WTC11 (cell line): ENCODE measurements around the gene KLHL29. TPM values are rescaled to one million over a fixed set of nuclear protein-coding genes. Genes with fewer than 3 reads are reported as not detected.

Source experiments
- ATAC-seq: fragments of 200-7000 bp; cut with Tn5 transposase; 2 replicates; pipeline ENCODE4 v1.10.0; 2021; ENCODE audit warnings: mild to moderate bottlenecking, moderate library complexity
- CTCF ChIA-PET: fragments of 300-600 bp; sonication (Branson Sonifier 250); formaldehyde crosslinking; loops from one replicate; lab custom pipeline; 2021; ENCODE audit warnings: antibody characterized with exemption; lab: Charles Lee
- POLR2A ChIA-PET: fragments of 350-600 bp; sonication (Branson Sonifier 250); formaldehyde crosslinking; loops from one replicate; lab custom pipeline; 2021; ENCODE audit warnings: antibody characterized with exemption; lab: Charles Lee
- DNase-seq: peaks from one replicate; pipeline ENCODE4 v3.0.0; 2021; ENCODE audit warnings: low spot score
- H3K27ac Mint-ChIP-seq: 2 replicates; pipeline ENCODE4 v1.8.0; 2021; ENCODE audit warnings: mixed read lengths
- H3K27me3 Mint-ChIP-seq: 2 replicates; pipeline ENCODE4 v1.8.0; 2021; ENCODE audit warnings: low read depth, mild to moderate bottlenecking, moderate library complexity, mixed read lengths
- H3K36me3 Mint-ChIP-seq: 2 replicates; pipeline ENCODE4 v1.8.0; 2021; ENCODE audit warnings: mixed read lengths
- H3K4me1 Mint-ChIP-seq: 2 replicates; pipeline ENCODE4 v1.8.0; 2022; ENCODE audit warnings: mixed read lengths
- H3K4me3 Mint-ChIP-seq: 2 replicates; pipeline ENCODE4 v1.8.0; 2021; ENCODE audit warnings: mild to moderate bottlenecking, moderate library complexity, mixed read lengths
- H3K9me3 Mint-ChIP-seq: 2 replicates; pipeline ENCODE4 v1.8.0; 2021; ENCODE audit warnings: mixed read lengths
- CREM ChIP-seq: sonication (generic); formaldehyde crosslinking; IDR thresholded peaks from 2 replicates; pipeline ENCODE4 v1.8.1; 2022; ENCODE audit warnings: mild to moderate bottlenecking, missing genetic modification reagents, moderate library complexity
- EMX1 ChIP-seq: fragments of 250-450 bp; sonication (Bioruptor Pico); IDR thresholded peaks from 2 replicates; pipeline ENCODE4 v1.8.0; 2021; ENCODE audit warnings: mild to moderate bottlenecking
- FOXJ3 ChIP-seq: sonication (generic); formaldehyde crosslinking; IDR thresholded peaks from 2 replicates; pipeline ENCODE4 v1.9.0; 2021; ENCODE audit warnings: missing genetic modification reagents, mild to moderate bottlenecking, borderline replicate concordance
- FOXP1 ChIP-seq: sonication (generic); formaldehyde crosslinking; IDR thresholded peaks from 2 replicates; pipeline ENCODE4 v1.8.0; 2022; ENCODE audit warnings: missing genetic modification reagents, mild to moderate bottlenecking, moderate library complexity, borderline replicate concordance
- GRHL2 ChIP-seq: fragments of 250-450 bp; sonication (Bioruptor Pico); IDR thresholded peaks from 2 replicates; pipeline ENCODE4 v1.8.0; 2022; ENCODE audit warnings: mild to moderate bottlenecking, moderate library complexity; ENCODE audit not compliant: insufficient replicate concordance, severe bottlenecking
- NR1H2 ChIP-seq: sonication (generic); formaldehyde crosslinking; IDR thresholded peaks from 2 replicates; pipeline ENCODE4 v1.9.0; 2021; ENCODE audit warnings: mild to moderate bottlenecking, moderate library complexity, missing genetic modification reagents
- NR2C2 ChIP-seq: sonication (generic); formaldehyde crosslinking; IDR thresholded peaks from 2 replicates; pipeline ENCODE4 v1.8.0; 2022; ENCODE audit warnings: mild to moderate bottlenecking, missing genetic modification reagents
- PRRX2 ChIP-seq: fragments of 250-450 bp; sonication (Bioruptor Pico); IDR thresholded peaks from 2 replicates; pipeline ENCODE4 v1.8.0; 2021; ENCODE audit warnings: mild to moderate bottlenecking
- TCF7 ChIP-seq: sonication (generic); formaldehyde crosslinking; IDR thresholded peaks from 2 replicates; pipeline ENCODE4 v1.8.0; 2022; ENCODE audit warnings: mild to moderate bottlenecking, low read depth, missing genetic modification reagents, moderate library complexity
- ZNF121 ChIP-seq: sonication (generic); formaldehyde crosslinking; IDR thresholded peaks from 2 replicates; pipeline ENCODE4 v1.8.0; 2023; ENCODE audit warnings: missing genetic modification reagents
- ZNF138 ChIP-seq: sonication (generic); formaldehyde crosslinking; conservative IDR thresholded peaks from 2 replicates; pipeline ENCODE4 v1.8.1; 2022; ENCODE audit warnings: mild to moderate bottlenecking, moderate library complexity, missing genetic modification reagents
- ZNF219 ChIP-seq: sonication (generic); formaldehyde crosslinking; IDR thresholded peaks from 2 replicates; pipeline ENCODE4 v1.8.0; 2023; ENCODE audit warnings: missing genetic modification reagents, mild to moderate bottlenecking, borderline replicate concordance
- ZNF263 ChIP-seq: sonication (generic); formaldehyde crosslinking; IDR thresholded peaks from 2 replicates; pipeline ENCODE4 v1.8.1; 2022; ENCODE audit warnings: low read depth, mild to moderate bottlenecking, moderate library complexity, missing genetic modification reagents
- ZNF317 ChIP-seq: sonication (generic); formaldehyde crosslinking; IDR thresholded peaks from 2 replicates; pipeline ENCODE4 v1.8.1; 2023; ENCODE audit warnings: low read depth, mild to moderate bottlenecking, moderate library complexity, missing genetic modification reagents, borderline replicate concordance
- ZNF396 ChIP-seq: fragments of 250-450 bp; sonication (Bioruptor Pico); IDR thresholded peaks from 2 replicates; pipeline ENCODE4 v1.8.0; 2021; ENCODE audit warnings: mild to moderate bottlenecking, moderate library complexity, borderline replicate concordance
- total RNA-seq: library from RNA; stranded (reverse); gene quantifications from 3 replicates; pipeline ENCODE4 v1.2.3, GENCODE V29; 2021
- TF ChIP-seq, protein P1 (sequence below): sonication (generic); formaldehyde crosslinking; IDR thresholded peaks from 2 replicates; pipeline ENCODE4 v1.8.0; 2022; ENCODE audit warnings: mild to moderate bottlenecking, missing genetic modification reagents
- TF ChIP-seq, protein P2 (sequence below): sonication (generic); formaldehyde crosslinking; IDR thresholded peaks from 2 replicates; pipeline ENCODE4 v1.8.0; 2022; ENCODE audit warnings: mild to moderate bottlenecking, missing genetic modification reagents
- TF ChIP-seq, protein P3 (sequence below): sonication (generic); formaldehyde crosslinking; conservative IDR thresholded peaks from 2 replicates; pipeline ENCODE4 v1.8.1; 2022; ENCODE audit warnings: mild to moderate bottlenecking, missing genetic modification reagents
- TF ChIP-seq, protein P4 (sequence below): sonication (generic); formaldehyde crosslinking; IDR thresholded peaks from 2 replicates; pipeline ENCODE4 v1.8.0; 2023; ENCODE audit warnings: missing genetic modification reagents
- TF ChIP-seq, protein P5 (sequence below): sonication (generic); formaldehyde crosslinking; IDR thresholded peaks from 2 replicates; pipeline ENCODE4 v1.8.1; 2023; ENCODE audit warnings: mild to moderate bottlenecking, missing genetic modification reagents, moderate library complexity
- TF ChIP-seq, protein P6 (sequence below): fragments of 250-450 bp; sonication (Bioruptor Pico); IDR thresholded peaks from 2 replicates; pipeline ENCODE4 v1.9.0; 2021; ENCODE audit warnings: moderate library complexity, mild to moderate bottlenecking, inconsistent platforms, borderline replicate concordance
- TF ChIP-seq, protein P7 (sequence below): fragments of 250-450 bp; sonication (Bioruptor Pico); IDR thresholded peaks from 2 replicates; pipeline ENCODE4 v1.9.0; 2021; ENCODE audit warnings: mild to moderate bottlenecking

The KLHL29 gene
- total RNA-seq, 1 experiment from 2014 or later: 7.1 TPM

DNA sequence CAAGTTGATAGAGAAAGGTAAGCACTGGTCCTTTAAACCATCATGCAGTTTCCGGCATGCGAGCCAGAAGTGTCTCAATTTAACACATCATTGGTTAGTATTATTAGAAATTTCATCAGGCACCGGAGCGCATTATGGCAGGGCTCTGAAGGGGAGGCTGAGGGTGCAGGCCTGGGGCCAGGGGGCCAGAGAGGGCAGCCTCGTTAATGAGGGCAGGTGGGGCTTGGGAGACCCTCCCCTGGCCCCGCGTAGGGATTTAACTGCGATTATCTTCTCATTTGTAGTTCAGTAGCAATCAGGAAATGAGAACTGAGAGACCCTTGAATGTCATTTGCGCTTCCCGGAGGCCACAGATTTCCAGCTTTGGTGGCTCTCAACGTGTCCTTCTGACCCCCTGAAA, 246.4 kb downstream of the KLHL29 start:
- H3K36me3 Mint-ChIP-seq: no peaks in the 10 kb centered on the region
- no peak overlapping the region for H3K27ac Mint-ChIP-seq
- POLR2A ChIA-PET: no interaction called here
- no peak for TF ChIP-seq FOXJ3
- no peak for TF ChIP-seq TCF7
- no peak for TF ChIP-seq ZNF396 (CRISPR knock-in tag)
- TF ChIP-seq EMX1 (CRISPR knock-in tag): no peak
- TF ChIP-seq FOXP1 (CRISPR knock-in tag): no peak
- no peak for TF ChIP-seq NR2C2
- TF ChIP-seq, protein P1, sequence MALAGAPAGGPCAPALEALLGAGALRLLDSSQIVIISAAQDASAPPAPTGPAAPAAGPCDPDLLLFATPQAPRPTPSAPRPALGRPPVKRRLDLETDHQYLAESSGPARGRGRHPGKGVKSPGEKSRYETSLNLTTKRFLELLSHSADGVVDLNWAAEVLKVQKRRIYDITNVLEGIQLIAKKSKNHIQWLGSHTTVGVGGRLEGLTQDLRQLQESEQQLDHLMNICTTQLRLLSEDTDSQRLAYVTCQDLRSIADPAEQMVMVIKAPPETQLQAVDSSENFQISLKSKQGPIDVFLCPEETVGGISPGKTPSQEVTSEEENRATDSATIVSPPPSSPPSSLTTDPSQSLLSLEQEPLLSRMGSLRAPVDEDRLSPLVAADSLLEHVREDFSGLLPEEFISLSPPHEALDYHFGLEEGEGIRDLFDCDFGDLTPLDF: no peak
- TF ChIP-seq ZNF317 (CRISPR knock-in tag): no peak
- TF ChIP-seq NR1H2 (CRISPR knock-in tag): no peak
- TF ChIP-seq PRRX2 (CRISPR knock-in tag): no peak
- TF ChIP-seq, protein P2, sequence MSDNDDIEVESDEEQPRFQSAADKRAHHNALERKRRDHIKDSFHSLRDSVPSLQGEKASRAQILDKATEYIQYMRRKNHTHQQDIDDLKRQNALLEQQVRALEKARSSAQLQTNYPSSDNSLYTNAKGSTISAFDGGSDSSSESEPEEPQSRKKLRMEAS (CRISPR knock-in tag): no peak
- TF ChIP-seq, protein P3, sequence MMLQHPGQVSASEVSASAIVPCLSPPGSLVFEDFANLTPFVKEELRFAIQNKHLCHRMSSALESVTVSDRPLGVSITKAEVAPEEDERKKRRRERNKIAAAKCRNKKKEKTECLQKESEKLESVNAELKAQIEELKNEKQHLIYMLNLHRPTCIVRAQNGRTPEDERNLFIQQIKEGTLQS (CRISPR knock-in tag): no peak
- TF ChIP-seq ZNF138 (CRISPR knock-in tag): no peak
- TF ChIP-seq GRHL2 (CRISPR knock-in tag): no peak
- TF ChIP-seq, protein P4, sequence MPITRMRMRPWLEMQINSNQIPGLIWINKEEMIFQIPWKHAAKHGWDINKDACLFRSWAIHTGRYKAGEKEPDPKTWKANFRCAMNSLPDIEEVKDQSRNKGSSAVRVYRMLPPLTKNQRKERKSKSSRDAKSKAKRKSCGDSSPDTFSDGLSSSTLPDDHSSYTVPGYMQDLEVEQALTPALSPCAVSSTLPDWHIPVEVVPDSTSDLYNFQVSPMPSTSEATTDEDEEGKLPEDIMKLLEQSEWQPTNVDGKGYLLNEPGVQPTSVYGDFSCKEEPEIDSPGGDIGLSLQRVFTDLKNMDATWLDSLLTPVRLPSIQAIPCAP (CRISPR knock-in tag): no peak
- no peak for DNase-seq
- H3K4me3 Mint-ChIP-seq: no peak overlapping the region
- peaks cover 13% of the 10 kb centered on the region for H3K4me1 Mint-ChIP-seq
- ATAC-seq: no peak
- CTCF ChIA-PET: no interaction called here
- H3K27me3 Mint-ChIP-seq: no peaks in the 10 kb centered on the region
- no peaks in the 10 kb centered on the region for H3K9me3 Mint-ChIP-seq

DNA sequence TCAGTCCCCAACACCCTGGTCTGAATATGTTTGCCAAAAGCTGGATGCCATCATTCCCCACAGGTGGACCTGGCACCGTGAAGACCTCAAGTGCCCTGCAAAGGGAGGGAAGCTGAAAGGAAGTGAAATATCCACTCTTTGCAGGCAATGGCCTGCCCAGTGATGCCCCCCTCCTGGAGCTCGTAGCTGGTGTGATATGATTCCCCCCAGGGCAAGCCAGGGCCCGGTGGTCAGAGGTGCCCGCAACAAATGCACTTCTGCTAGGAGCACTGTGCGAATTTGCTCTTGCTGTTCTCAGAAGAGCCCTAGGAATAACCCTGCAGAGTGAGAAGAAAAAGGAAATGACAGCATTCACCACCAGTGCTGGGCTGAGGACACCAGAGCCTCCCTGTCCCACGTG, 247.4 kb downstream of the KLHL29 start:
- no peaks in the 10 kb centered on the region for H3K9me3 Mint-ChIP-seq
- no peak for ATAC-seq
- H3K36me3 Mint-ChIP-seq: no peaks in the 10 kb centered on the region
- H3K27me3 Mint-ChIP-seq: no peaks in the 10 kb centered on the region
- TF ChIP-seq ZNF263 (CRISPR knock-in tag): no peak
- TF ChIP-seq, all 79 proteins: peak for 0
- POLR2A ChIA-PET: no interaction called here
- peaks cover 16% of the 10 kb centered on the region for H3K4me1 Mint-ChIP-seq
- no peak overlapping the region for H3K4me3 Mint-ChIP-seq
- CTCF ChIA-PET: interaction anchor here (1.0 kb wide), 1 partner anchor 8 kb away, joined by 6 read pairs; no protein-coding TSS in a partner anchor
- DNase-seq: no peak
- H3K27ac Mint-ChIP-seq: no peak overlapping the region

DNA sequence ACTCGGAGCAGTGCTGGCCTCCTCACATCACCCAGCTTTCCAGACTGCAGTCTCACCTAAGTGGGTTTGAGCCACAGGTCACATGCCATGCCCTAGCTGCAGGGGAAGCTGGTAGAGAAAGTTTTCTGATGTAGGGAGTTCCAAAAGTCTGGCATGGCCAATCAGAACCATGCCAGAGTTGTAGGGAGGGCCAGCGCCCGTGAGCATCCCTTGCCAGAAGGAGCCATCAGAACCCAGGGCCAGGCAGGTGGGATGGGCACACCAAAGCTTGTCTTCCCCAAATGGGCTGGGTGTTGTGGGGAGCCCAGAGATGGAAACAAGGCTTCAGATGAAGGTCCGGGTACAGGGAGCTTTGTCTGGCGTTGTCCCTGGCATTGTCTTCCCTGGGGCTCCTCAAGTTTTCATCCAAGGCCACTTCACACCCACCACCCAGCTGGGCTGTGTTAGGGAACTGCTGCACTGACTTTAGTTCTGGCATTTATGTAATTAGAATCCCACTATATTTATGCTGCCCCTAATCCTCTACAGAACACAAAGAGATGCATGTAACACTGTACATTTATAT, 247.9 kb downstream of the KLHL29 start:
- Mint-ChIP-seq H3K4me1 (peaks cover 14% of the 10 kb centered on the region), H3K27me3 (no peaks in the 10 kb centered on the region), H3K36me3 (no peaks in the 10 kb centered on the region), H3K27ac (no peak overlapping the region), H3K4me3 (no peak overlapping the region), H3K9me3 (no peaks in the 10 kb centered on the region)
- TF ChIP-seq ZNF219 (CRISPR knock-in tag): no peak
- no peak for TF ChIP-seq ZNF121 (CRISPR knock-in tag)
- no peak for TF ChIP-seq CREM (CRISPR knock-in tag)
- TF ChIP-seq, protein P5, sequence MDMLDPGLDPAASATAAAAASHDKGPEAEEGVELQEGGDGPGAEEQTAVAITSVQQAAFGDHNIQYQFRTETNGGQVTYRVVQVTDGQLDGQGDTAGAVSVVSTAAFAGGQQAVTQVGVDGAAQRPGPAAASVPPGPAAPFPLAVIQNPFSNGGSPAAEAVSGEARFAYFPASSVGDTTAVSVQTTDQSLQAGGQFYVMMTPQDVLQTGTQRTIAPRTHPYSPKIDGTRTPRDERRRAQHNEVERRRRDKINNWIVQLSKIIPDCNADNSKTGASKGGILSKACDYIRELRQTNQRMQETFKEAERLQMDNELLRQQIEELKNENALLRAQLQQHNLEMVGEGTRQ (CRISPR knock-in tag): no peak
- TF ChIP-seq, protein P6, sequence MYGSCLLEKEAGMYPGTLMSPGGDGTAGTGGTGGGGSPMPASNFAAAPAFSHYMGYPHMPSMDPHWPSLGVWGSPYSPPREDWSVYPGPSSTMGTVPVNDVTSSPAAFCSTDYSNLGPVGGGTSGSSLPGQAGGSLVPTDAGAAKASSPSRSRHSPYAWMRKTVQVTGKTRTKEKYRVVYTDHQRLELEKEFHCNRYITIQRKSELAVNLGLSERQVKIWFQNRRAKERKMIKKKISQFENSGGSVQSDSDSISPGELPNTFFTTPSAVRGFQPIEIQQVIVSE (CRISPR knock-in tag): no peak
- TF ChIP-seq, protein P7, sequence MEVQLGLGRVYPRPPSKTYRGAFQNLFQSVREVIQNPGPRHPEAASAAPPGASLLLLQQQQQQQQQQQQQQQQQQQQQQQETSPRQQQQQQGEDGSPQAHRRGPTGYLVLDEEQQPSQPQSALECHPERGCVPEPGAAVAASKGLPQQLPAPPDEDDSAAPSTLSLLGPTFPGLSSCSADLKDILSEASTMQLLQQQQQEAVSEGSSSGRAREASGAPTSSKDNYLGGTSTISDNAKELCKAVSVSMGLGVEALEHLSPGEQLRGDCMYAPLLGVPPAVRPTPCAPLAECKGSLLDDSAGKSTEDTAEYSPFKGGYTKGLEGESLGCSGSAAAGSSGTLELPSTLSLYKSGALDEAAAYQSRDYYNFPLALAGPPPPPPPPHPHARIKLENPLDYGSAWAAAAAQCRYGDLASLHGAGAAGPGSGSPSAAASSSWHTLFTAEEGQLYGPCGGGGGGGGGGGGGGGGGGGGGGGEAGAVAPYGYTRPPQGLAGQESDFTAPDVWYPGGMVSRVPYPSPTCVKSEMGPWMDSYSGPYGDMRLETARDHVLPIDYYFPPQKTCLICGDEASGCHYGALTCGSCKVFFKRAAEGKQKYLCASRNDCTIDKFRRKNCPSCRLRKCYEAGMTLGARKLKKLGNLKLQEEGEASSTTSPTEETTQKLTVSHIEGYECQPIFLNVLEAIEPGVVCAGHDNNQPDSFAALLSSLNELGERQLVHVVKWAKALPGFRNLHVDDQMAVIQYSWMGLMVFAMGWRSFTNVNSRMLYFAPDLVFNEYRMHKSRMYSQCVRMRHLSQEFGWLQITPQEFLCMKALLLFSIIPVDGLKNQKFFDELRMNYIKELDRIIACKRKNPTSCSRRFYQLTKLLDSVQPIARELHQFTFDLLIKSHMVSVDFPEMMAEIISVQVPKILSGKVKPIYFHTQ: no peak
- POLR2A ChIA-PET: no interaction called here
- no peak for ATAC-seq
- CTCF ChIA-PET: interaction anchor here (1.0 kb wide), 1 partner anchor 8 kb away, joined by 6 read pairs; no protein-coding TSS in a partner anchor
- DNase-seq: no peak
